HCT116 (cell line): Measurements from ENCODE around the gene GYPE. TPM values are rescaled to one million over a fixed set of nuclear protein-coding genes. Genes with fewer than 3 reads are reported as not detected.
"Not testable (repeated sequence)": the region's sequence is repeated elsewhere in the genome, so short reads cannot be mapped to it uniquely, and the experiment has no call there.

Source experiments
- ATAC-seq: fragments of 200-7000 bp; cut with Tn5 transposase; 2 replicates; pipeline ENCODE4 v1.9.1; 2020; ENCODE audit warnings: mild to moderate bottlenecking, moderate library complexity
- BruUV-seq: library from RNA; stranded (reverse); fragments of 400-500 nt; replicated peaks from 2 replicates; lab custom pipeline; 2021; lab: Mats Ljungman, UMichigan
- CTCF ChIA-PET: fragments of 300-600 bp; sonication (Branson Sonifier 250); formaldehyde crosslinking; loops from one replicate; lab custom pipeline; 2021; ENCODE audit warnings: antibody characterized with exemption; lab: Charles Lee
- POLR2A ChIA-PET: fragments of 300-600, 350-600 bp; sonication (Branson Sonifier 250); formaldehyde crosslinking; loops from one replicate; lab custom pipeline; 2021; ENCODE audit warnings: antibody characterized with exemption; lab: Charles Lee
- RAD21 ChIA-PET, 2 experiments: fragments of 300-600 bp; sonication (Branson Sonifier 250); formaldehyde crosslinking; loops; one replicate each; lab custom pipeline; 2023; ENCODE audit warnings: low total read pairs in 2 of 2; ENCODE audit not compliant: uncharacterized antibody in 2 of 2, unreplicated experiment in 2 of 2, low non-redundant PET in 1 of 2; lab: Charles Lee
- DNase-seq: peaks from one replicate; pipeline ENCODE4 v3.0.0-alpha.2; 2010; ENCODE audit warnings: low read depth, low spot score
- H2AFZ ChIP-seq: fragments of 200-600 bp; shearing (Covaris generic), sonication (generic); 2 replicates; pipeline ENCODE4 v1.6.1; 2017; ENCODE audit warnings: low read depth, mixed run types, mixed read lengths, antibody characterized with exemption, low read length; ENCODE audit not compliant: poor library complexity, severe bottlenecking
- H3K27ac ChIP-seq: 2 replicates; pipeline ENCODE4 v1.5.1; 2012; ENCODE audit warnings: low read depth, low read length
- H3K27me3 ChIP-seq: fragments of 200-600 bp; sonication (generic); 2 replicates; pipeline ENCODE4 v1.6.1; 2016; ENCODE audit warnings: mixed run types, low read length, mixed read lengths; ENCODE audit not compliant: insufficient read depth
- H3K36me3 ChIP-seq, 2 experiments: fragments of 200-500 bp in 1 of 2; fragments of 200-600 bp in 1 of 2; sonication (Bioruptor generic) in 1 of 2; sonication (generic) in 1 of 2; 2 replicates each; pipeline versions ENCODE4 v1.5.1 to v1.6.1; 2014 to 2016; ENCODE audit warnings: low read length in 2 of 2, inconsistent platforms in 1 of 2, mixed read lengths in 1 of 2, mixed run types in 1 of 2; ENCODE audit not compliant: insufficient read depth in 2 of 2, control insufficient read depth in 1 of 2
- H3K4me1 ChIP-seq, 2 experiments: fragments of 200-600 bp in 1 of 2; sonication (generic) in 1 of 2; 2 replicates each; pipeline versions ENCODE4 v1.5.1 to v1.6.1; 2012 to 2017; ENCODE audit warnings: low read length in 2 of 2, inconsistent platforms in 1 of 2, mild to moderate bottlenecking in 1 of 2, mixed read lengths in 1 of 2, mixed run types in 1 of 2, moderate library complexity in 1 of 2; ENCODE audit not compliant: insufficient read depth in 2 of 2, control insufficient read depth in 1 of 2
- H3K4me2 ChIP-seq: fragments of 200-600 bp; sonication (generic); 2 replicates; pipeline ENCODE4 v1.6.1; 2017; ENCODE audit warnings: mixed run types, low read length, mixed read lengths
- H3K4me3 ChIP-seq, 2 experiments: fragments of 200-600 bp in 1 of 2; sonication (generic) in 1 of 2; replicated peaks in 1 of 2; 2 replicates each; pipeline ENCODE4 v1.5.1; 2011 to 2016; ENCODE audit warnings: low read length in 2 of 2, control low read depth in 1 of 2, low read depth in 1 of 2, mild to moderate bottlenecking in 1 of 2, mixed read lengths in 1 of 2, mixed run types in 1 of 2
- H3K79me2 ChIP-seq: fragments of 200-600 bp; sonication (generic); 2 replicates; pipeline ENCODE4 v1.6.1; 2017; ENCODE audit warnings: mild to moderate bottlenecking, mixed run types, low read length, moderate library complexity, mixed read lengths; ENCODE audit not compliant: insufficient read depth
- H3K9ac ChIP-seq: fragments of 200-600 bp; sonication (generic); 2 replicates; pipeline ENCODE4 v1.6.1; 2016; ENCODE audit warnings: low read length, mixed read lengths
- H3K9me2 ChIP-seq: fragments of 200-600 bp; sonication (generic), shearing (Covaris generic); 2 replicates; pipeline ENCODE4 v1.6.1; 2017; ENCODE audit warnings: mixed run types, mild to moderate bottlenecking, moderate library complexity; ENCODE audit not compliant: insufficient read depth
- H3K9me3 ChIP-seq, 2 experiments: fragments of 200-500 bp in 1 of 2; fragments of 200-600 bp in 1 of 2; sonication (Bioruptor generic) in 1 of 2; sonication (generic) in 1 of 2; 2 replicates each; pipeline ENCODE4 v1.6.1; 2014 to 2017; ENCODE audit warnings: low read length in 2 of 2, mixed read lengths in 2 of 2, inconsistent platforms in 1 of 2, low read depth in 1 of 2, mild to moderate bottlenecking in 1 of 2, mixed run types in 1 of 2, moderate library complexity in 1 of 2; ENCODE audit not compliant: control insufficient read depth in 1 of 2, insufficient read depth in 1 of 2
- H4K20me1 ChIP-seq: fragments of 200-600 bp; sonication (generic), shearing (Covaris generic); 2 replicates; pipeline ENCODE4 v1.6.1; 2017; ENCODE audit warnings: mixed run types, mild to moderate bottlenecking, moderate library complexity; ENCODE audit not compliant: insufficient read depth
- intact Hi-C: fragments of 100-400 bp; cut with micrococcal nuclease; formaldehyde crosslinking; loops from 2 replicates; pipeline ENCODE4 v1.10.0; 2022
- total RNA-seq: library from RNA; stranded (reverse); gene quantifications from one replicate; pipeline ENCODE4 v1.2.1, GENCODE V29; 2021; ENCODE audit not compliant: unreplicated experiment

GYPE gene
- total RNA-seq, 1 experiment from 2014 or later: not detected

GRCh38 chr4:143842624-143843505 lies 62.5 kb downstream of the GYPE start:
- H3K79me2 ChIP-seq, H2AFZ ChIP-seq, H3K36me3 ChIP-seq, H3K4me3 ChIP-seq, H3K9me2 ChIP-seq, H3K27ac ChIP-seq, BruUV-seq, DNase-seq, CTCF ChIA-PET, ATAC-seq, intact Hi-C loops, H3K9ac ChIP-seq, H4K20me1 ChIP-seq, RAD21 ChIA-PET, H3K4me1 ChIP-seq, H3K9me3 ChIP-seq, H3K4me2 ChIP-seq, H3K27me3 ChIP-seq, POLR2A ChIA-PET: not testable (repeated sequence)

GRCh38 chr4:143839413-143839812 lies 65.9 kb downstream of the GYPE start:
- H3K9me2 ChIP-seq, H3K9ac ChIP-seq, CTCF ChIA-PET, H3K79me2 ChIP-seq, RAD21 ChIA-PET, H3K4me3 ChIP-seq, H3K27ac ChIP-seq, H2AFZ ChIP-seq, H3K27me3 ChIP-seq, DNase-seq, H3K4me2 ChIP-seq, H3K36me3 ChIP-seq, ATAC-seq, H3K9me3 ChIP-seq, intact Hi-C loops, H3K4me1 ChIP-seq, H4K20me1 ChIP-seq, BruUV-seq, POLR2A ChIA-PET: not testable (repeated sequence)

- BruUV-seq: not testable (repeated sequence)
These were observed 71.2 kb downstream of the GYPE start for GRCh38 chr4:143834196-143834595.

GRCh38 chr4:143833676-143834075 lies 71.7 kb downstream of the GYPE start:
- H3K9ac ChIP-seq, H3K4me3 ChIP-seq, H3K36me3 ChIP-seq, H3K4me1 ChIP-seq, H3K9me3 ChIP-seq, CTCF ChIA-PET, intact Hi-C loops, BruUV-seq, H3K79me2 ChIP-seq, DNase-seq, POLR2A ChIA-PET, H3K4me2 ChIP-seq, H3K27ac ChIP-seq, H3K27me3 ChIP-seq, H4K20me1 ChIP-seq, H3K9me2 ChIP-seq, RAD21 ChIA-PET, ATAC-seq, H2AFZ ChIP-seq: not testable (repeated sequence)

More at GRCh38 chr4:143834196-143834595, 71.2 kb downstream of the GYPE start:
- H3K79me2 ChIP-seq, POLR2A ChIA-PET, H3K9ac ChIP-seq, H2AFZ ChIP-seq, H3K27ac ChIP-seq, H3K27me3 ChIP-seq, H3K4me1 ChIP-seq, H3K36me3 ChIP-seq, CTCF ChIA-PET, intact Hi-C loops, H3K9me3 ChIP-seq, RAD21 ChIA-PET, ATAC-seq, H3K9me2 ChIP-seq, H4K20me1 ChIP-seq, H3K4me3 ChIP-seq, DNase-seq, H3K4me2 ChIP-seq: not testable (repeated sequence)
